ENCODE measurements around the gene CRABP1. TPM values are rescaled to one million over a fixed set of nuclear protein-coding genes. Genes with fewer than 3 reads are reported as not detected.

Gene CRABP1
- total RNA-seq, 1 donor from 2014 or later: 8.9 TPM

GRCh38 chr15:78323693-78324092 is 16.5 kb upstream of the CRABP1 start:
- Histone ChIP-seq H3K4me1 (ENCODE audit: control insufficient read depth in 3 of 3, insufficient read depth in 3 of 3, low read length in 3 of 3) (peaks cover 0 to 4% (median 2%) of the 10 kb centered on the region in 3 donors), H3K36me3 (ENCODE audit: control insufficient read depth in 3 of 3, insufficient read depth in 3 of 3, low read length in 3 of 3) (no peaks in the 10 kb centered on the region), H3K9ac (ENCODE audit: low read depth in 1 of 3, low read length in 3 of 3) (no peak overlapping the region), H3K9me3 (ENCODE audit: control insufficient read depth in 3 of 3, low read length in 3 of 3) (no peaks in the 10 kb centered on the region), H3K27me3 (ENCODE audit: control insufficient read depth in 3 of 3, insufficient read depth in 3 of 3, low read length in 3 of 3) (no peaks in the 10 kb centered on the region), H3K4me3 (ENCODE audit: low read length in 3 of 3) (no peak overlapping the region), H3K27ac (ENCODE audit: low read depth, low read length) (no peak overlapping the region)

DNA sequence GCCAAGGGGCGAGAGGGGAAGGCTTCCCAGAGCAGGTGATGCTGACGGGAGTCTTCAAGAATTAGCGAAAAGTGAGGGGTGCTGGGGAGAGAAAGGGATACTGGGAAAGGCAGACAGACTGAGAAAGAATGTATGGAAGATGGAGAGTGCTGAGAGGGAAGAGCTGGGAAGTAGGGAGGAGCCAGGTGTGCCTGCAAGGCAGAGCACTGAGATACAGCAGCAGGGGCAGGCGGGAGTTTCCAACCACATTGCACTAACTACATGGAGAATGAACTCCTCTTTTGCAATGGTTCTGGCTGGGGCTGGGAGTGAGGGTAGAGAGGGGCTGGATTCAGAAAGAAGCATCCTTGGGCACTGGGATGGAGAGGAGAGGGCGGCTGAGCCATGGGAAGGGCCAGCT is 16.0 kb upstream of the CRABP1 start:
- H3K36me3 ChIP-seq (ENCODE audit: control insufficient read depth in 3 of 3, insufficient read depth in 3 of 3, low read length in 3 of 3): no peaks in the 10 kb centered on the region
- peaks cover 0 to 4% (median 2%) of the 10 kb centered on the region in 3 donors for H3K4me1 ChIP-seq (ENCODE audit: control insufficient read depth in 3 of 3, insufficient read depth in 3 of 3, low read length in 3 of 3)
- H3K27me3 ChIP-seq (ENCODE audit: control insufficient read depth in 3 of 3, insufficient read depth in 3 of 3, low read length in 3 of 3): no peaks in the 10 kb centered on the region
- no peaks in the 10 kb centered on the region for H3K9me3 ChIP-seq (ENCODE audit: control insufficient read depth in 3 of 3, low read length in 3 of 3)
- no peak overlapping the region for H3K27ac ChIP-seq (ENCODE audit: low read depth, low read length)
- no peak overlapping the region for H3K4me3 ChIP-seq (ENCODE audit: low read length in 3 of 3)
- no peak overlapping the region for H3K9ac ChIP-seq (ENCODE audit: low read depth in 1 of 3, low read length in 3 of 3)

DNA sequence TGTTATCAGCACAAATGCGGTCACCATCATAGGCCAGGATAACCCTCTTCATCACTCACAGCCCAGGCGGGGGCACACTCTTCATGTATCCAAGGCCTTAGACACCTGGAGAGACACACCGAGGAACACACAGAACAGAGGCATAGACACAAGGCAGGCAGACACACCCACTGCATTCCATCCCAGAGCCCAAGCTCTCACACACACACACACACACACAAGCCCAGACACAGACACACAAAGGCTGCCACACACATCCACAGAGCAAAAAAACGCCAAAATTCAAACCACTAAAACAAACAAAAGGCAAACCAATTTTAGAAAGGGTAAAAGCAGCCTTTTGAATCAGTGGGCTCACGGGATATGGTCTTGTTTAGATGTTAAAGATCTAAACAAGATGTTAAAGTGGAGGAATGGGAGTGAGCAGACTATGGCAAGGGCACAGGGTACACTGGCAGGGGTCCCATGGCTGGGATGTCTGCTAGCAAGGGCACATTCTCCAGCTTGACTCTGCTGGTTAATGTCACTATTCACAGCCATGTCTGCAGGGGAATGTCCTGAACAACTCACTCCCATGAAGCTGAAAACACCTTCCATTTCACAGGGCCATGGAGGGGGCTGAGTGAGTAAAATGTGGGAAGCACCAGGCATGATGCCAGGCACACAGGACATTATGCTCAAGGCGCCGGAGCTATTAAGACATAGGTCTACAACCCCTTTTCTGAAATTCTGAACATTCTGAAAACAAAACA is 14.9 kb upstream of the CRABP1 start:
- H3K27me3 ChIP-seq (ENCODE audit: control insufficient read depth in 3 of 3, insufficient read depth in 3 of 3, low read length in 3 of 3): no peaks in the 10 kb centered on the region
- H3K36me3 ChIP-seq (ENCODE audit: control insufficient read depth in 3 of 3, insufficient read depth in 3 of 3, low read length in 3 of 3): no peaks in the 10 kb centered on the region
- H3K9me3 ChIP-seq (ENCODE audit: control insufficient read depth in 3 of 3, low read length in 3 of 3): no peaks in the 10 kb centered on the region
- H3K4me1 ChIP-seq (ENCODE audit: control insufficient read depth in 3 of 3, insufficient read depth in 3 of 3, low read length in 3 of 3): peaks cover 0 to 4% (median 2%) of the 10 kb centered on the region in 3 donors
- no peak overlapping the region for H3K9ac ChIP-seq (ENCODE audit: low read depth in 1 of 3, low read length in 3 of 3)
- H3K4me3 ChIP-seq (ENCODE audit: low read length in 3 of 3): no peak overlapping the region
- no peak overlapping the region for H3K27ac ChIP-seq (ENCODE audit: low read depth, low read length)

DNA sequence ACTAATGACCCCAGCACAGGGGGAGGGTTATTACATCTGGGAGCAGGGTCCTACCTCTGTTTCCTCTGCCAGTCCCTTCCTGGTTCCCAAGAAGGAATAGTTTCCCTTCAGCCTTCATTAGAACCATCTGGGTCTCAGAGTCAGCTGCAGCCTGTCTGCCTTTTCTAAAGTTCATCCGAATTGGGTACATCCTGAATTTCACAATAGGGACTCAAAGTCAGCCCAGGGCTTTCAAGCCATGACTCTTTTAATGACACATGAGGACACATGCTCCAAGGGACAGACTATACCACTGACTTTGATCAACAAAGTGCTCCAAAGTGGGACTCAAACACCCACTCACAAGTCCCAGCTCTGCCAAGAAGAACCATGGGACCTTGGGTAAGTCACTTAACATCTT is 12.7 kb upstream of the CRABP1 start:
- Histone ChIP-seq H3K9ac (ENCODE audit: low read depth in 1 of 3, low read length in 3 of 3) (no peak overlapping the region), H3K27ac (ENCODE audit: low read depth, low read length) (no peak overlapping the region), H3K4me1 (ENCODE audit: control insufficient read depth in 3 of 3, insufficient read depth in 3 of 3, low read length in 3 of 3) (peaks cover 0 to 2% (median 0%) of the 10 kb centered on the region in 3 donors), H3K4me3 (ENCODE audit: low read length in 3 of 3) (no peak overlapping the region), H3K36me3 (ENCODE audit: control insufficient read depth in 3 of 3, insufficient read depth in 3 of 3, low read length in 3 of 3) (no peaks in the 10 kb centered on the region), H3K9me3 (ENCODE audit: control insufficient read depth in 3 of 3, low read length in 3 of 3) (no peaks in the 10 kb centered on the region), H3K27me3 (ENCODE audit: control insufficient read depth in 3 of 3, insufficient read depth in 3 of 3, low read length in 3 of 3) (peaks cover 0 to 4% (median 0%) of the 10 kb centered on the region in 3 donors)

- no peaks in the 10 kb centered on the region for H3K9me3 ChIP-seq (ENCODE audit: control insufficient read depth in 3 of 3, low read length in 3 of 3)
- H3K36me3 ChIP-seq (ENCODE audit: control insufficient read depth in 3 of 3, insufficient read depth in 3 of 3, low read length in 3 of 3): no peaks in the 10 kb centered on the region
- H3K27me3 ChIP-seq (ENCODE audit: control insufficient read depth in 3 of 3, insufficient read depth in 3 of 3, low read length in 3 of 3): peaks cover 0 to 7% (median 3%) of the 10 kb centered on the region in 3 donors
- H3K4me1 ChIP-seq (ENCODE audit: control insufficient read depth in 3 of 3, insufficient read depth in 3 of 3, low read length in 3 of 3): no peaks in the 10 kb centered on the region
- H3K9ac ChIP-seq (ENCODE audit: low read depth in 1 of 3, low read length in 3 of 3): no peak overlapping the region
- no peak overlapping the region for H3K27ac ChIP-seq (ENCODE audit: low read depth, low read length)
- H3K4me3 ChIP-seq (ENCODE audit: low read length in 3 of 3): no peak overlapping the region
These were observed 10.5 kb upstream of the CRABP1 start for GRCh38 chr15:78329625-78330024.

DNA sequence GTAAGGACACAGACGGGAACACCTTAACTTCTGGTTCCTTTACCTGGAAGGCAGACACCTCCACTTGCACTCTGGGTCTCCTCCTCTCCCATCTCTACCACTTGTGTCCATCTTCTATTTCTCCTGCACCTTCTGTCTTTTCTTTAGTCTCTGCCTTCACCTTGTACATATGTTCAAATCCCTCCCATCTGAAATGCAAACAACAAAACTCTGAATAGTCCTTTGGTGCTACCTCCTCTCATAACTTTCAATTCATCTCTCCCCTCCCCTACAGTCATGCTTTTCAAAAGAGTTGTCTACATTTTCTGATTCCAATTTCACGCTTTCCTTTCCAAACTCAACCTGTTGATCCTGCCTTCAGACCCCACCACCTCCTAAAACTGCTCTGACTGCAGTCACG is 5.3 kb upstream of the CRABP1 start:
- H3K9me3 ChIP-seq (ENCODE audit: control insufficient read depth in 3 of 3, low read length in 3 of 3): no peaks in the 10 kb centered on the region

DNA sequence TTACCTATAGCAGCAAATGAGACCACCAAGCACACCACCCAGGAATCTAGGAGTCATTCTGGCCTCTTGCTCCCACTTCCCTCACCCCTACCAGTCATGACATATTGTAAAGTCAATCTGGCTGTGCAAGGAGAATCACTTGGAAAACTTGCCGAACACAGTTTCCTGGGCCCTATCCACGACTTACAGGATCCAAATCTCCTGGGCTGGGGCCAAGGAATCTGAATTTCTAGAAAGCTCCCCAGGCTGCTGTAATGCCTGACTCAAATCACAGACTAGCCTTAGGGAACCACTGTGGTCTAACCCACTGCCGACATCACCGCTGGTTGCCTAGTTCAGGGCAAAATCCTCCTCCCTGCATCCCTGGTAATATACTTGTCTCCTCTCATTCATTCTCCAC is 4.2 kb upstream of the CRABP1 start:
- no peaks in the 10 kb centered on the region for H3K36me3 ChIP-seq (ENCODE audit: control insufficient read depth in 3 of 3, insufficient read depth in 3 of 3, low read length in 3 of 3)
- H3K27me3 ChIP-seq (ENCODE audit: control insufficient read depth in 3 of 3, insufficient read depth in 3 of 3, low read length in 3 of 3): peaks cover 41 to 55% (median 54%) of the 10 kb centered on the region in 3 donors
- no peak overlapping the region for H3K9ac ChIP-seq (ENCODE audit: low read depth in 1 of 3, low read length in 3 of 3)
- no peak overlapping the region for H3K27ac ChIP-seq (ENCODE audit: low read depth, low read length)
- H3K4me1 ChIP-seq (ENCODE audit: control insufficient read depth in 3 of 3, insufficient read depth in 3 of 3, low read length in 3 of 3): peaks cover 5 to 8% (median 7%) of the 10 kb centered on the region in 3 donors
- no peaks in the 10 kb centered on the region for H3K9me3 ChIP-seq (ENCODE audit: control insufficient read depth in 3 of 3, low read length in 3 of 3)
- no peak overlapping the region for H3K4me3 ChIP-seq (ENCODE audit: low read length in 3 of 3)

More for the DNA sequence above, 5.3 kb upstream of the CRABP1 start:
- H3K4me1 ChIP-seq (ENCODE audit: control insufficient read depth in 3 of 3, insufficient read depth in 3 of 3, low read length in 3 of 3): no peaks in the 10 kb centered on the region
- no peak overlapping the region for H3K27ac ChIP-seq (ENCODE audit: low read depth, low read length)
- H3K4me3 ChIP-seq (ENCODE audit: low read length in 3 of 3): no peak overlapping the region
- no peaks in the 10 kb centered on the region for H3K36me3 ChIP-seq (ENCODE audit: control insufficient read depth in 3 of 3, insufficient read depth in 3 of 3, low read length in 3 of 3)
- H3K27me3 ChIP-seq (ENCODE audit: control insufficient read depth in 3 of 3, insufficient read depth in 3 of 3, low read length in 3 of 3): peaks cover 32 to 46% (median 44%) of the 10 kb centered on the region in 3 donors
- no peak overlapping the region for H3K9ac ChIP-seq (ENCODE audit: low read depth in 1 of 3, low read length in 3 of 3)

- Histone ChIP-seq H3K36me3 (ENCODE audit: control insufficient read depth in 3 of 3, insufficient read depth in 3 of 3, low read length in 3 of 3) (no peaks in the 10 kb centered on the region), H3K4me1 (ENCODE audit: control insufficient read depth in 3 of 3, insufficient read depth in 3 of 3, low read length in 3 of 3) (peaks cover 6 to 11% (median 10%) of the 10 kb centered on the region in 3 donors), H3K27ac (ENCODE audit: low read depth, low read length) (no peak overlapping the region), H3K27me3 (ENCODE audit: control insufficient read depth in 3 of 3, insufficient read depth in 3 of 3, low read length in 3 of 3) (peaks cover 58 to 65% (median 61%) of the 10 kb centered on the region in 3 donors), H3K9me3 (ENCODE audit: control insufficient read depth in 3 of 3, low read length in 3 of 3) (no peaks in the 10 kb centered on the region), H3K9ac (ENCODE audit: low read depth in 1 of 3, low read length in 3 of 3) (no peak overlapping the region), H3K4me3 (ENCODE audit: low read length in 3 of 3) (no peak overlapping the region)
These were observed 1.4 kb upstream of the CRABP1 start for GRCh38 chr15:78338781-78339180.

DNA sequence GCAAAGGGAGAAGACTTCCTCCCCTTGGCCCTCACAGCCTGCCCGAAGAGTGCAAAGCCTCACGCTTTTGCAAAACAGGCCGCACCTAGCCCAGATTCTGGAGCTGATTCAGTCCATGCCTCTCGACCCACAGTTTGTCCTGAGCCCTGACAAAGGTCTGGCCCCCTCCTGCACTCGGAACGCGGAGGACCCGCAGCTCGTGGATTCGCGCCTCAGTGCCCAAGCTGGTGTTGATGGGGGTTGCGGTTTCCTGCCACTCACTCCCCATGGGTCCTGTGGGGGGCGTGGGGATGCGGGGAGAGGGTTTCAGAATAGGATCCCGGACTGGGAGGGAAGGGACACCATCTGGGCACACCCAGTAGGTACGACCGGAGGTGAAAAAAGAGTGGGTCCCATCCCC is 594 bp upstream of the CRABP1 start:
- no peak overlapping the region for H3K9ac ChIP-seq (ENCODE audit: low read depth in 1 of 3, low read length in 3 of 3)
- peaks cover 58 to 65% (median 61%) of the 10 kb centered on the region in 3 donors for H3K27me3 ChIP-seq (ENCODE audit: control insufficient read depth in 3 of 3, insufficient read depth in 3 of 3, low read length in 3 of 3)
- H3K4me3 ChIP-seq (ENCODE audit: low read length in 3 of 3): no peak overlapping the region
- H3K9me3 ChIP-seq (ENCODE audit: control insufficient read depth in 3 of 3, low read length in 3 of 3): no peaks in the 10 kb centered on the region
- H3K4me1 ChIP-seq (ENCODE audit: control insufficient read depth in 3 of 3, insufficient read depth in 3 of 3, low read length in 3 of 3): peaks cover 6 to 11% (median 10%) of the 10 kb centered on the region in 3 donors
- no peak overlapping the region for H3K27ac ChIP-seq (ENCODE audit: low read depth, low read length)
- H3K36me3 ChIP-seq (ENCODE audit: control insufficient read depth in 3 of 3, insufficient read depth in 3 of 3, low read length in 3 of 3): no peaks in the 10 kb centered on the region
